GM19397 (cell line): Measurements from ENCODE around the gene EHD1.

Experiments
- ATAC-seq: cut with Tn5 transposase; IDR thresholded peaks from one replicate; pipeline ENCODE4 v1.9.1; 2021; ENCODE audit warnings: mild to moderate bottlenecking, moderate library complexity; ENCODE audit not compliant: unreplicated experiment

The EHD1 gene

GRCh38 chr11:64878494-64879243 is at the start of gene EHD1:
Gene EHD1, minus strand, starts transcription at chr11:64878621. Its CDS starts 157 bp downstream, at chr11:64878464.
- ATAC-seq: peak; percentile 74

GRCh38 chr11:64926689-64927088 is 48.3 kb upstream of the EHD1 start:
- no peak for ATAC-seq

GRCh38 chr11:64925536-64926436 is 47.4 kb upstream of the EHD1 start:
- ATAC-seq: no peak

GRCh38 chr11:64924910-64925284 is 46.5 kb upstream of the EHD1 start:
- ATAC-seq: peak; percentile 12

GRCh38 chr11:64923944-64924909 is 45.8 kb upstream of the EHD1 start, which contains the start of gene PPP2R5B:
Gene PPP2R5B, plus strand, starts transcription at chr11:64924689. Its CDS starts 1,046 bp downstream, at chr11:64925735.
- peak; percentile 85 for ATAC-seq

- ATAC-seq: no peak
These were observed 44.8 kb upstream of the EHD1 start for GRCh38 chr11:64923151-64923661.

GRCh38 chr11:64921384-64921783 is 43.0 kb upstream of the EHD1 start:
- no peak for ATAC-seq

GRCh38 chr11:64920124-64920523 is 41.7 kb upstream of the EHD1 start:
- ATAC-seq: no peak

GRCh38 chr11:64919627-64920026 is 41.2 kb upstream of the EHD1 start:
- no peak for ATAC-seq

GRCh38 chr11:64918017-64918416 is 39.6 kb upstream of the EHD1 start:
- ATAC-seq: no peak

- ATAC-seq: no peak
These were observed 39.2 kb upstream of the EHD1 start for GRCh38 chr11:64917663-64917995.

- ATAC-seq: peak; percentile 91
These were observed 38.6 kb upstream of the EHD1 start, which contains the start of gene ATG2A for GRCh38 chr11:64916775-64917662. Gene ATG2A, minus strand, starts transcription at chr11:64917209. Its CDS starts 74 bp downstream, at chr11:64917135.

GRCh38 chr11:64916040-64916774 is 37.8 kb upstream of the EHD1 start:
- ATAC-seq: no peak

- ATAC-seq: no peak
These were observed 37.0 kb upstream of the EHD1 start for GRCh38 chr11:64915376-64915887.

GRCh38 chr11:64914123-64914522 is 35.7 kb upstream of the EHD1 start:
- ATAC-seq: no peak

GRCh38 chr11:64913171-64913727 is 34.8 kb upstream of the EHD1 start:
- no peak for ATAC-seq

GRCh38 chr11:64911689-64912088 is 33.3 kb upstream of the EHD1 start:
- no peak for ATAC-seq

- no peak for ATAC-seq
These were observed 32.7 kb upstream of the EHD1 start for GRCh38 chr11:64911142-64911541.
